ENCODE results near the gene DCTD.

DCTD gene

DNA sequence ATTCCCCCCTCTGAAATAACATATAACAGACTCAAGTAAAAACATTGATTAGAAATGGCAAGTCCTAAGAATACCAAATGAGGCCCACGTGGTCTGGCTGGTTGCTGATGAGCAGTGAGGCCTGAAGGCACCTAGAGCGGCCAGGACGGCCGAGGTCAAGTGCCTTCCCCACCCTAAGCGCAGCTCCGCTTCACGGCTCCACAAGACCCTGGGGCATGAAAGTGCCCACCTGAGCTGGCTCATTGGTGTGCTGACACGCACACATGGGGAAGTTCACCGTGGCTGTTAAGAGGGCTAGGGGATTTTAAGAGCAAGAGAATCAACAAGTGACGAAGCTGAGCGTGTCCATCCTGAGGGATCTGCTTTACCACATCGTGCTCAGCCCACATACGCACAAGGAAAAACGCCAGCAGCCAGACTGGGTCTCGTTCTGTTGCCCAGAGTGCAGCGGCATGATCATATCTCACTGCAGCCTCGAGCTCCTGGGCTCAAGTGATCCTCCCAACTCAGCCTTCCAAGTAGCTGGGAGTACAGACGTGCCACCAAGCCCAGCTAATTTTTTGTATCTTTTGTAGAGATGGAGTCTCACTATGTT lies 22.4 kb downstream of the DCTD start:
- no peak for DNase-seq (ENCODE audit: extremely low read depth in 1 of 2, low read depth in 1 of 2)

DNA sequence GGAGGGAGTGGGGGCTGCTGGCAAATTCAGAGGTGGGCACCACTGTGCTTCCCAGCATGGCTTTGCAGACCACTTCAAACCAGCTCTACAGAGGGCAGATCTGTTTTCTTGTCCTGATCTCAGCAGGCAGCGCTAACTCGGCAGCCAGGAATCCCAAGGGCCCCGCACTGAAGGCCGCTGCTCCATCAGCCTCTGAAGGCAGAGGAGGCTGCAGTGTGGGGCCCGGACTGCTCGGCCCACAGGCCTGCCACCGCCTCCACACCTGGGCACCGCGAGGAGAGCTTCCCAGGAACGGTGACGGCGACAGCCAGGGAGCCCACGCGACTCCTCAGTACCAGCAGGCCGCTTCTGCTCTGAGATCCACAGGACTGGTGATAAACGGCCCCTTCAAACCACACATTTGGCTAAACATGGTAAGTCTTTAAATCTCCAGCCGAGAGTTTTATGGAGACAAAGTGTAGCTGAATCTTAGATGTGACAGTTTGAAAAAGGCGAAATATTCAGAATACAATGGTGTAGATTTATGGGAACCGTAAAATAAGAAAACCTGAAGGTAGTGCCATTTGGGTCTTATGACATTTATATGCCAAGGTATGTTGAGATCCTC lies 23.6 kb downstream of the DCTD start:
- no peak for DNase-seq (ENCODE audit: extremely low read depth in 1 of 2, low read depth in 1 of 2)

DNA sequence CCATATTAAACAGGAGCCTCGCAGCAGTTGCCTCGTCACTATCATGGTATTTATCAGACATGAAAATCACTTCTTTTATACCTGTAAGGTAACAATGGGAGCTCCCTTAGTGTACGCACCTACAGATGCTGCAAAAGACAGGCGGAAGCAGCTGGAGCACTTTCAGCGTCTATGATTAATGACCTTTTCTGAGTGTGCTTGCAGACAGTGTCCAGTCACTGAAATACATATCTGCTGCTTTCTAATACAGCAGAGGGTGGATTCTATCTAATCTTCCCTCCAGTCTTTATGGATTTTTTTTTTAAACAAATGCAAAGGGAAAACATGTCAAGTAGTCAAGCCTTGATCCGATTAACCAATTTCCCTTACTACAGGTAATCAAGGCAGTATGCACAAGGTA lies 24.1 kb downstream of the DCTD start:
- no peak for DNase-seq (ENCODE audit: extremely low read depth in 1 of 2, low read depth in 1 of 2)

DNA sequence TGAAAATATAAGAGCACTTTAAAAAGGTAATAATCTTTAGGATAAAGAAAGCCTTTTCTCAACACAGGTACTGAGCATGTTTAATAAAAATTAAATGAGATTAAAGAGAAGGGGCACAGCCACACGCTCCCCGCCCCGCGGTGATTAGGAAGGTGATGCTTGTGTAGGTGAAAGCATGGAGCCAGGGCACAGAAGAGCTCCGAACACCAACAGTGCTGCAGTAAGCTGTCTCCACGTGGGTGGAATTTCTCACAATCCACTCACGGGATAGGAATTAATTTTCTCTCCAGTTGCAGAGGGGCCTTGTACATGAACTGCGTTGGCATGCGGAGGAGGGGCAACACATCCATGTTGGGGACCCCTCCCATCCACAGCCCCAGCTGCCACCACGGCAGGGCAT lies 27.0 kb downstream of the DCTD start:
- DNase-seq (ENCODE audit: extremely low read depth in 1 of 2, low read depth in 1 of 2), result no peak

DNA sequence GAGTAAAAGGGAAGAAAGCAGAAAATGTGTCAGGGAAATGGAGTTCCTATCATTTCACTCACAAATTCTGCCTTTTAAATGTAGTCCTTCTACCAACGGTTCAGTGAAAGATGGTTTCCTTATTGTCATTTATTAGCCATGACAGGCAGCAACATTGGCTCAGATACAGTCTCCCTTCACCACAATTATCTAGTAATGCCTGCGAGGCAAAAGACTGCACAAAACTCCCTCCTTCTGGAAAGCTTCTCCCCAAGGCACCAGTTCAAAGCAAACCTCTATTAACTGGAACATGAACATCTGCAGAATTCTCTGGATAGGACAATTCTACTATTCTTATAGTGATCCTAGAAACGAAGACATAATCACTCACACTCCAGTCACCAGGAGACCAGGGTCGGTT lies 28.3 kb downstream of the DCTD start:
- DNase-seq (ENCODE audit: extremely low read depth in 1 of 2, low read depth in 1 of 2), result no peak

DNA sequence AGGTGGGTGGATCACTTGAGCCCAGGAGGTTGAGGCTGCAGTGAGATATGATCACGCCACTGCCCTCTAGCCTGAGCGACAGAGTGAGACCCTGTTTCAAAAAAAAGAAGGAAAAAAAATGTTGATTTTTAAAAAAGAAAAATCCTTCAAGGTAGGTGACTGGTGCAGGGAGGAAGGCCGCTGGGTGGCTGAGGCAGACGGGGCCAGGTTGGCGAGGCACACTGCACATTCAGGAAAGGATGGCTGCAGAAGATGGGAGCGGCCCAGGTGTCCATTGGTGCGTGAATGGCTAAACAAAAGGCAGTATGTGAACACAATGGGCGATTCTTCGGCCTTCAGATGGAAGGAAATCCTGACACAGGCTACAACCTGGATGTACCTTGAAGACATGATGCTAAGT lies 30.4 kb downstream of the DCTD start:
- no peak for DNase-seq (ENCODE audit: extremely low read depth in 1 of 2, low read depth in 1 of 2)

DNA sequence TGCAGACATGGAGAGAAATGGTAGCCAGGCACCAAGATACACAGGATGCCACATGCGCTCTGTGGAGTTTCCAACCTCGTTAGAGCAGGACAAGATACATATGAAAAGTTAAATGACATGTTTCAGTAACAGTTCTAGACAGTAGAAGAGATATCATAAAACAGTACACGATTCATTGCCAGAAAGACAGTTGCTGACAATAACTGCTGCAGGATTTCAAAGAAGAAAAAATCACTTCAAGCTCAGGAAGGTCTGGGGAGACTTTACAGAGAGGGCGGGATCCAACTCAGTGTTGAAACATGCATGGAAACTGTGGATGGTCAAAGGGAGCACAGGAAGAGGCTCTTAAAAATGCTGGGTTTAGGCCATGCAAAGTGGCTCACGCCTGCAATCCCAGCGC lies 31.0 kb downstream of the DCTD start:
- DNase-seq (ENCODE audit: extremely low read depth in 1 of 2, low read depth in 1 of 2), result no peak

DNA sequence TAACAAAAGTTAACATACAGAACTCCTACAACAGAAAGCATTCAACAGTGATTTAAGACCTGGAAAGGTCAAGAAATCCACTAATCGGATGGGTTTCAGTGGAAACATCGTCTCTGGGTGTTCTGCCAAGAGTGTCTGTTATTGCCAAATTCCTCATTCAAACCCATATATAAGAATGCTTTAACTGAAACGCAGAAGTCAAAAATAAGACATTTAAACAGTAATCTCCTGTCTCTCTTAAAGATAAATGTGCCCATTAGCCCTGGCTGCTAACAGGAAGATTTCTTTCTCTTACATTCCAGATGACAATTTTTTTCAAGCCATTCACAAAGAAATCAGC lies 31.5 kb downstream of the DCTD start:
- no peak for DNase-seq (ENCODE audit: extremely low read depth in 1 of 2, low read depth in 1 of 2)

DNA sequence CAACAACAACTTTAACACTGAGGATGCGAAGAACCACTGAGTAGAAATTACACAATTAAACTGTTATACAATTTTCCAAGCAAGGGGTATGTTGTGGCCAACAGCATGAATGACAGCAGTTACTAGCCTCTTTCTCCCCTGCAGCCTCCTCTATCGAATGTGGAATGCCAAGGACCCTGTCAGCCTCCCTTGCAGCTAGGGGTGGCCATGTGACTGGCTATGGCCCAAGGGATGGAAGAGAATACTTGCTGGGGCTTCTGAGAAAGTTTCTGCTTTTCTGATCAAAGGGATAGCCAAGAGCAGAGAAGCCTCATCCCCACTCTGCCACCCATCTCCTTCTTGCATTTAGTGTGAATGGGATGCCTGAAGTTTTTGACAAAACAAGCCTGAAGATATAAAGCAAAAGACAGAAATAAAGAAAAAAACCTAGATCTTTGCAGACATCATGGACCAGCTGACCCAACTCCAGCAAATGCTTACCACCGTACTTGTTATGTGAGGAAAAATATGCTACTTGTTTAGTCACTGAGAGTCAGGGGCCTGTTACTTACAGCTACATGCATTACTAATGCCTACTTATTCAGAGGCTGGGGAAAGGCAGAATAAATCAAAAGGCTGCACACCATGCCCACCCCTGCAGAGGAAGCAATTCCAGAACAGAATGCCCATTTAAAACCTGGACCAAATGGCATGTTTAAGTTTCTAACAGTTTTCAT lies 32.0 kb downstream of the DCTD start:
- no peak for DNase-seq (ENCODE audit: extremely low read depth in 1 of 2, low read depth in 1 of 2)

DNA sequence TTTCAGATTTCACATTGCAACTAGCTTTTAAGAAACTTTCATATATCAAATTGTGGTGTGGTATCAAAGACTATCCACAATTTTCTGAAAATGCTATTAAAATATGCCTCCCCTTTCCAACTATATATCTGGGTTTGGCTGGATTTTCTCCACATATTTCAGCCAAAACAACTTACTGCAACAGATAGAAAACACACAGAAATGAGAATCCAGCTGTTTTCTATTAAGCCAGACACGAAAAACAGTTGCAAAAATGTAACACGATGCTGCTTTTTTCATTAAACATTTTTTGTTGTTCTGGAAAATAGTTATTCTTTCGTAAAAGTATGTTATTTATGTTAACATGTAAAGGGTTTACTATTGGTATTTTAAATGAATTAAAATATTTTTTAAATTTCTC lies 33.1 kb downstream of the DCTD start:
- no peak for DNase-seq (ENCODE audit: extremely low read depth in 1 of 2, low read depth in 1 of 2)

DNA sequence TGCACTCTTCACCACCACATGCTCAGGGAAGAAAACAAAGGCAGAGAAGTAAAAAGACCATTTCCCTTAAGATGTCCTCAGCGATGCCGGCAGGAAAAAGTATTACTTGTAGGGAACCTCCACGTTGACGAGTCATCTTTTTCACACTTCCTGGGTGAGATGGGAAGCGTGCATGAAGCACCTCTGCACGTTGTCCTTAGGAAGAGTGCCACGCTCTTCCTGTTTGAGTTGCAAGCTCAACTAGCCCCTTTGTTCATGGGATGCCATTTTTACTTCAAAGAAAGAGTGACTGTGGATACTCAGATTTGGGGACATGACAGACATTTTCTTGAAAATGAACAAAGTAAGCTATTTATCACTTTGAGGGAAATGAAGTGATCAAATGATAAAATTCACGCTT lies 33.8 kb downstream of the DCTD start:
- no peak for DNase-seq (ENCODE audit: extremely low read depth in 1 of 2, low read depth in 1 of 2)

DNA sequence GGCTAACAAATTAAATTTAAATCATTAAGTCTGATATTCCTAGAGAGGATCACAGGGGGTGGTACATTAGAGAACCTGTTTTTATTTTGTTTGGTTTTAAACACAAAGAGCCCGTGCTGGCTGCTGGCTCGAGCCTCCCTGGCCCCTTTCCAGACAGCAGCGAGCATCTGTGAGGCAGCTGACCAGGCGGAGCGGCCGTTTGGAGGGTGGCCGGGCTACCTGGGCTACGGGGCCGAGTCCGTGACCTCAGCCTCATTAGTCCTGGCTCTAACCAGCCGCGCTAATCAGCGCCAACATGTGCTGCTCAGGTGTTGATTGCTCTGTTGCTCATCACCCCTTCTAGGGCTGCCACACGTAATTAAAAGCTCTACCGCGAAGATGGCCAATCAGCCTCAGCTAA lies 35.3 kb downstream of the DCTD start:
- DNase-seq (ENCODE audit: extremely low read depth in 1 of 2, low read depth in 1 of 2), result no peak

DNA sequence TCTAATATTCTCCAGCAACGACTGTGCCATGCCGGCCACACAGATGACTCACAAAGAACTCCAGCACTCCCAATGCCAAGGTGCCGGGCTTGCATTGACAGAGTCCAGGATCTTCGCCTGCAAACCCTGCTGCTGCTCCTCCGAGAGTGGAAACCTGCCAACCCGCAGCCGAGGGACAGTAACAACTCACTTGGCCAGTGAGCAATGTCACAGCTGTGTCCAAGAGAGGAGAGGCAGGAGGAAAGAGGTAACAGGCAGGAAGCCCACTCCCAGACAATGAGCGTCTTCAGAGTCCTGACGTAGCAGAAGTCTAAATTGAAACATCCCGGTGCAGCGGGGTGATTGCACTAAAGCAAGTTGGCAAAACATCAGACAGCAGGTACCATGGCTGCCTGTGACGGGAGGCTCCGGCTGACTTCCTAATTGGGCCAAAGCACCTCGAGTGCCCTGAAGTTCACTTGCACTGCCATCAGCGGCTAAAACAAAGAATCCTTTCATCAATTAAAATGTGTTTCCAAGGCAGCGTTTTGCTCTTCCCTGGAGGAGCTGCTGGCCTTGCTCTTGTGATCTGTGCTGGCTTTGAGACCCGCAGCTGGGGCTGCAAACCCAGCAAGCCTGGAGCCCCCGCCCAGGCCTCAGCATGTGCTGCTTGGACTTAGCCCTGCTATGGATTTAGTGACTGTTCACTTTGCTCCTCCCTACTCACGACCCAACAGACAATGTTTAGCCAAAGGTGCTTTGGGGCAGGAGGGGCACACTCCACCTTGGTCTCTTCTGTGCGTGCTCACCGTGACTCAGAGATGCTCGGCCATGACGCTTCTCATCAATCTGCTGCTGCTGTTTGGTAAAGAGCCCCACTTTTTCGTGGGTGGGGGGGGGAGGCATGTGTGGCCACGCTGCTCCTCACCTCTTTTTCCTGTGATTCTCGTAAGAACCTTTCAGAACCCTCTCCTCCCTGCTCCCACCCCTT lies 36.5 kb downstream of the DCTD start:
- DNase-seq (ENCODE audit: extremely low read depth in 1 of 2, low read depth in 1 of 2), result no peak

DNA sequence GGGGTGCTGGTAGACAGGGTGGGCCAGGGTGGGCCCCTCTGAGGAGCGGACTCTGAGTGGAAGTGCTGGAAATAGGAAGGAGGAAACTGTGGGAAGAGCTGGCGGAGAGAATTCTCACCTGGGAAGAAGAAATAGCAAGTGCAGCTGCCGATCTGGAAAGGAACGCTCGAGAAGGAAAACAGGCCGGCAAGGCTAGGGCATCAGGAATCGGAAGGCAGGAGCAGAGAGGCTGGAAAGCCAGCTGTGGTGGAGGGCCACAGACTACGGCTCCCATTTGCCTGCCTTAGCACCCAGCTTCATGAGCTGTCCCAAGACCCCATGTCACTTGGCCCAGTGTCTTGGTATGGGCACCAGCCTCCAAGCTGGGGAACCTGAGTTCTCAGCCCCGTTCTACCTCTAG lies 37.3 kb downstream of the DCTD start:
- DNase-seq (ENCODE audit: extremely low read depth in 1 of 2, low read depth in 1 of 2), result no peak

DNA sequence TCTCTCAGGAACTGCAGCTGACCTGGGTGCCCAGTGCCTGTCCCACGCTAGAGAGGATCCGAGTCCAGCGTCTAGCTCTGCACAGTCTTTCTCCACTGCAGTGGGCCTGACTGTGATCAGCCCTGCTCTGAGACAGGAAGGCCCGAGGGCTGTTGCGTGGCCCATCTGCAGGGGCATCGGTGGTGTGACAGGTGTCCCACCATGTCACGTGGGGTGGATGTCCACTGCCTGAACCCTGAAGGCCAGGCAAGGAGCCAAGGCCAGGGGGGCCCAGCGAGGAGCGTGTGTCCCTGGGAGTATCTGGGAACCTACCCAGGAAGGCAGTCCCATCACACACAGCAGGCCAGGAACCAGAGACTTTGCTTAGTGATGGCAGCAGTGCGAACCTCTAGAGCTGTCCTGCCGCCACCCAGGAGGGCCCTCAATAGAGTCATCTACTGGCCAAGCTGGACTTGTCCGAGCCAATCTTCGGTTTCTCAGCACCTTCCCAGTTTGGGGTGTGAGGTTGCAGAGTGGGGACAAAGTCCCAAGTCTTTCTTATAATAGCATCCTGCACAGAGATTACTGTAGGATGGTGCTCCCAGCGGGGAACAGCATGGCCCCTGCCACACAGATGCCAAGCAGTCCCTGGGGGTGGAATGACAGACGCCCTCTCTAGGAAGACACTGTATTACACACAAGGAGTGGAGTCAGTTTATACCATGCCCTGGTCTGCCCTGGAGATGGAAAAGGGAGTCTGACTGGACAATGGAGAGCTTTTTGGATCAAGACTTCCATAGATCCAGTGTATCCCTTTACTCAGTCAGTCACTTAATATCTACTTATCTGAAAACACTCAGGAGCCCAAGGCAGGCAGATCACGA lies 38.3 kb downstream of the DCTD start:
- no peak for DNase-seq (ENCODE audit: extremely low read depth in 1 of 2, low read depth in 1 of 2)

DNA sequence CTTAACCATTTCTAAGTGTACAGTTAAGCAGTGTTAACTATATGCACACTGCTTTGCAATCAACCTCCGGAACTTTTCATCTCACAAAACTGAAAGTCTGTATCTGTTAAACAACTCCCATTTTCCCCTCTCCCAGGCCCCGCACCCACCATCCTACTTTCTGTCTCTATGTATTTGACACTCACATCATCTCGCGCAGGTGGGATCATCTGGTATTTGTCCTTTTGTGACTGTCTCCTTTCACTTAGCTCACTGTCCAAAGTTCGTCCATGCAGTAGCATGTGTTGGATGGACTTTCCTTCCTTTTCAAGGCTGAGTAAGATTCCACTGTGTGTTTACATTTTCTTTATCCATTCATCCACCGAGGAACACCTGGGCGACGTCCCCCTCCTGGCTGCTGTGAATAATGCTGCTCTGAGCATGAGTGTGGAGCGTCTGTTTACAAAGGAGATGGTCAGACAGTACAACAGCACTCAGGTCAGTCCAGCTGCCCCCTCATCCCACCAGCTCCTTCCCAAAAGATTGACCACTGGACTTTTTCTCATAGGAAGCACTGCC lies 39.8 kb downstream of the DCTD start:
- no peak for DNase-seq (ENCODE audit: extremely low read depth in 1 of 2, low read depth in 1 of 2)

DNA sequence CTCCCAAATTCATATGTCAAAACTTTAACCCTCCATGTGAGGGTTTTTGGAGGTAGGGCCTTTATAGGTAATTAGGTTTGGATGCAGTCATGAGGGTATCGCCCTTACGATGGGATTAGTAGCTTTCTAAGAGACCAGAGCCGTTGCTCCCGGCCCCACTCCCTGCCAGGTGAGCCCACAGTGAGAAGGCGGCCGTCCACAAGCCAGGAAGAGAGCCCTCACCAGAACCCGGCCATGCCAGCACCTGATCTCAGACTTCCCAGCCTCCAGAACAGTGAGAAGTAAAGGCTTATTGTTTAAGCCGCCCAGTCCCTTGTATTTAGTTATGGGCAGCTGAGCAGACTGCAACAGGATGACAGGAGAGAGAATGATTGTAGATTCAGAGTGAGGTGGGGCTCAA lies 40.8 kb downstream of the DCTD start:
- DNase-seq (ENCODE audit: extremely low read depth in 1 of 2, low read depth in 1 of 2), result no peak

DNA sequence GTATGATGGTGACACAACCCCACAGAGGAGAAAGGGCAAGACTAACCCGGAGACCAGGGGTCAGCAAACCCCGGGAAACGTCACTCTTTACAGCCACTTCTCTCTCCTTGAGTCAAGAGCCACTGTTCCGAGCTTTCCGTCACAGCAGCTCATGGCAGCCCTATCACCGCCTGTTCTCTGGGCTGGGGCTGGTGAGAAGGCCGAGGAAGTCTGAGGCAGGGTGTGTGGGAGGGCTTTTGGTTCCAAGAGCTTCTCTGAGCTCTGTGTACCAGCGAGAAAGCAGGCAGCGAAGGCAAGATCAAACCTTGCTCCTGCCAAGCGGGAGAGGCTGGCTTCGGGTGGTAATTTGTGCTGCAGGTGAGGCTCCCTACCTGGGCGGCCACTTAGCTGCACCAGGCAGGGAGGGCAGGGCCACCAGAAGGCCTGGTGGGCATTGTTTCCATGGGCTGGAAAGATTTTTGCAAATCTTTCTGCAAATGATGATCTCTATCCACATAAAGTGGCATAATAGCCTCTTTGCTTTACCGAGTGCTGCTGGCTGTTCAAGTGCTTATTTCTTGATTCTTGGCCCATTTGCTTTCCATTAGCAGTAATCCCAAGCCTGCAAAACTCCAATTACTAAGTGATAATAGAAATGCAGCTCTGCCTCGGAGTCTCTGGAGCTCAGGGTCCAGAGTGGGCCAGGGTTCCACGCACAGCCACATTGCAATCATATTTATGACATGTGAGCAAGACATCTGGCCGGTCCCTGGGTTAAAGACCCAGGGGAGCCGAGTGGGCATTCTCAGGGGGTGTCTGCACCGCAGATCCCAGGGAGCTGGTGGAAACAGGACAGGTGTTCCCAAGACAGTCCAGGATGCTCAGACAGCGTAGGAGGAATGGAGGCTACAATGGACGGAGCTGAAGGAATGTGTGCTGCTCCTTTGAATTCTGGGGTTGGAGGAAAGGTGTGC lies 41.5 kb downstream of the DCTD start:
- DNase-seq (ENCODE audit: extremely low read depth in 1 of 2, low read depth in 1 of 2), result no peak

DNA sequence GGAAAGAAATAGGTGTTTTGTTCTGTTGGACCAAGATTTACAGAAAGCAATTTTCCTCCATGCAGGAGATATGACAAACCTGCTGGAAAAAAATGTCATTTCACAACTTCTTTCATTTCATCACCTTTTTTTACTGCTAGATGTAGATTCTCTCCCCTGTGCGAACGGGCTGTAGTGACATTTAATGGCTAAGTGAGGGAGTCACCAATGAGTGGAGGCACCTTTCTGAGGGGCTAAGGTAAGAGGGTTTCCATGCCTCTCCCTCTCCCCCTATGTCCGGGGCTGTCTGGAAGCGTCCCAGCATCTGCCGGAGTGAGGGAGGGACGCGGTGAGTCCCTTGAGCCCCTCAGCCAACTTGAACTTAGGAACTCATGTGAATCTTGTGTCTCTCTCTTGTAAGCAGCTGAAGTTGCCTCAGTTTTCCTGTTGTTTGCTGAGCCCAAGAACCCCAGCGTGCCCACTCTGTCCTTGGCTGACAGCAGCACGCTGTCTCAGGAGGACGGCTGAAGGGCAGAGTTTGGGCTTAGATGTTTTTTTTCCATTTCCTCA lies 42.3 kb downstream of the DCTD start:
- no peak for DNase-seq (ENCODE audit: extremely low read depth in 1 of 2, low read depth in 1 of 2)

All from activated CD8-positive, alpha-beta memory T cell treated with anti-CD3 and anti-CD28 coated beads for 1 hour (primary cell).